Gastrocnemius medialis (tissue), 4 donors: Measurements from ENCODE around the gene COX6A1. TPM values are rescaled to one million over a fixed set of nuclear protein-coding genes. Genes with fewer than 3 reads are reported as not detected.

Experiments
- ATAC-seq, 2 donors: fragments of 150-250 bp; one replicate each; pipeline ENCODE4 v1.9.1; 2016
- DNase-seq, 2 donors: peaks; one replicate each; pipeline ENCODE4 v3.0.0-alpha.2; 2019
- H3K27ac ChIP-seq, 4 donors: fragments of 200-600 bp; sonication (generic); 1 replicate in 1 of 4; 2 replicates in 3 of 4; pipeline ENCODE4 v1.5.1; 2016 to 2018; ENCODE audit warnings: mild to moderate bottlenecking in 2 of 4, moderate library complexity in 1 of 4
- H3K27me3 ChIP-seq, 3 donors: fragments of 200-600 bp; sonication (generic) in 2 of 3; 1 replicate in 1 of 3; 2 replicates in 2 of 3; pipeline versions ENCODE4 v1.5.1 to v1.6.0; 2016 to 2019; ENCODE audit warnings: mild to moderate bottlenecking in 1 of 3, moderate library complexity in 1 of 3
- H3K36me3 ChIP-seq, 2 donors: fragments of 200-600 bp; sonication (generic) in 1 of 2; one replicate each; pipeline ENCODE4 v1.5.1; 2017 to 2018
- H3K4me1 ChIP-seq, 2 donors: fragments of 200-600 bp; sonication (generic) in 1 of 2; one replicate each; pipeline ENCODE4 v1.5.1; 2016 to 2017; ENCODE audit warnings: mild to moderate bottlenecking in 2 of 2
- H3K4me3 ChIP-seq, 4 donors: fragments of 200-600 bp; sonication (generic) in 3 of 4; 1 replicate in 1 of 4; 2 replicates in 3 of 4; pipeline ENCODE4 v1.5.1; 2016 to 2019; ENCODE audit warnings: mild to moderate bottlenecking in 2 of 4
- H3K9me3 ChIP-seq, 3 donors: fragments of 200-600 bp; sonication (generic) in 2 of 3; 1 replicate in 1 of 3; 2 replicates in 2 of 3; pipeline ENCODE4 v1.5.1; 2016 to 2019
- CTCF ChIP-seq, 5 experiments: fragments of 450-650 bp in 3 of 5; fragments of 200-600 bp in 2 of 5; sonication (generic) in 2 of 5; IDR thresholded peaks in 4 of 5; conservative IDR thresholded peaks in 1 of 5; 1 replicate in 4 of 5; 2 replicates in 1 of 5; pipeline ENCODE4 v1.5.1; 2016 to 2019; ENCODE audit warnings: antibody characterized with exemption in 5 of 5, mild to moderate bottlenecking in 3 of 5, moderate library complexity in 3 of 5
- POLR2A ChIP-seq, 2 donors: fragments of 450-650 bp; IDR thresholded peaks; one replicate each; pipeline ENCODE4 v1.6.1; 2017; ENCODE audit warnings: antibody characterized with exemption in 2 of 2, mild to moderate bottlenecking in 2 of 2, moderate library complexity in 2 of 2
- in situ Hi-C, 4 donors: fragments of 200-750 bp; cut with MboI; loops; one replicate each; pipeline versions ENCODE4 v1.15.0 to v1.8.0; 2017; ENCODE audit warnings: low sequenced_read_pairs in 4 of 4
- intact Hi-C: fragments of 100-400 bp; cut with DNase I; formaldehyde crosslinking; loops from one replicate; pipeline ENCODE4 v1.15.1; 2023; ENCODE audit warnings: low total_unique reads
- total RNA-seq, 4 donors: library from RNA; depleted of rRNA; stranded (reverse); fragments of >200 nt; gene quantifications; one replicate each; pipeline versions ENCODE4 v1.1.0 to v1.2.3, GENCODE V29; 2016

The COX6A1 gene
- total RNA-seq, 4 donors from 2014 or later = 46.9 to 90.8 (median 74.3) TPM

- peak in 1 of 2 donors; percentile 30 for DNase-seq
- in situ Hi-C loops = no loop called here
- TF ChIP-seq POLR2A (IDR thresholded peaks at IDR 0.05) (no peak), CTCF (IDR thresholded peaks at IDR 0.05 in 4 of 5, conservative IDR thresholded peaks at IDR 0.05 in 1 of 5) (no peak)
Measured at GRCh38 chr12:120468325-120468820, 30.5 kb downstream of the COX6A1 start.

GRCh38 chr12:120468821-120469449 lies 31.0 kb downstream of the COX6A1 start:
- ATAC-seq = peak; percentile 25 to 35
- TF ChIP-seq POLR2A (IDR thresholded peaks at IDR 0.05) (no peak), CTCF (IDR thresholded peaks at IDR 0.05 in 4 of 5, conservative IDR thresholded peaks at IDR 0.05 in 1 of 5) (no peak)
- Histone ChIP-seq H3K27me3 (no peaks in the 10 kb centered on the region), H3K9me3 (no peaks in the 10 kb centered on the region), H3K4me1 (peaks cover 15 to 32% of the 10 kb centered on the region in 2 donors), H3K27ac (peak overlapping the region; percentile 87 to 93 (median 90)), H3K4me3 (peak overlapping the region; percentile 82 to 99 (median 90)), H3K36me3 (peaks cover 0 to 19% of the 10 kb centered on the region in 2 donors)
- intact Hi-C loops (loop anchor here (1.0 to 2.0 kb wide), 3 partner anchors 22 to 30 kb away; partner anchors contain the start of genes COX6A1, DYNLL1, GATC and TRIAP1), in situ Hi-C loops (no loop called here)
- DNase-seq = no peak

More at GRCh38 chr12:120468325-120468820, 30.5 kb downstream of the COX6A1 start:
- Histone ChIP-seq H3K27ac (peak overlapping the region; percentile 87 to 93 (median 90)), H3K4me3 (peak overlapping the region; percentile 82 to 99 (median 90)), H3K9me3 (no peaks in the 10 kb centered on the region), H3K36me3 (peaks cover 0 to 24% of the 10 kb centered on the region in 2 donors), H3K27me3 (no peaks in the 10 kb centered on the region), H3K4me1 (peaks cover 15 to 32% of the 10 kb centered on the region in 2 donors)
- intact Hi-C loops = loop anchor here (2.0 kb wide), 2 partner anchors 22 to 30 kb away; partner anchors contain the start of genes COX6A1, GATC and TRIAP1
- ATAC-seq = peak in 1 of 2 donors; percentile 25

GRCh38 chr12:120469450-120470149 lies 31.7 kb downstream of the COX6A1 start, which contains the start of gene SRSF9:
Gene SRSF9 (minus strand): TSS chr12:120469748. CDS start chr12:120469609, 139 bp downstream.
- intact Hi-C loops (loop anchor here (1.0 to 2.0 kb wide), 3 partner anchors 23 to 31 kb away; partner anchors contain the start of genes COX6A1, DYNLL1, GATC and TRIAP1), in situ Hi-C loops (no loop called here)
- Histone ChIP-seq H3K36me3 (peaks cover 0 to 12% of the 10 kb centered on the region in 2 donors), H3K9me3 (no peaks in the 10 kb centered on the region), H3K4me3 (peak within 1 kb of the TSS; percentile 82 to 99 (median 90)), H3K27me3 (no peaks in the 10 kb centered on the region), H3K27ac (peak within 1 kb of the TSS; percentile 87 to 93 (median 90)), H3K4me1 (peaks cover 15 to 32% of the 10 kb centered on the region in 2 donors)
- DNase-seq = peak; percentile 92 to 95
- TF ChIP-seq CTCF (IDR thresholded peaks at IDR 0.05 in 4 of 5, conservative IDR thresholded peaks at IDR 0.05 in 1 of 5) = peak; percentile 85 to 96 (median 90)
- TF ChIP-seq POLR2A (IDR thresholded peaks at IDR 0.05) = peak; percentile 74 to 87
- peak; percentile 90 to 96 for ATAC-seq

- DNase-seq = no peak
- ATAC-seq = peak; percentile 29 to 51
- TF ChIP-seq CTCF (IDR thresholded peaks at IDR 0.05 in 4 of 5, conservative IDR thresholded peaks at IDR 0.05 in 1 of 5) = no peak
- no peak for TF ChIP-seq POLR2A (IDR thresholded peaks at IDR 0.05)
- Histone ChIP-seq H3K27ac (peak overlapping the region; percentile 87 to 93 (median 90)), H3K9me3 (no peaks in the 10 kb centered on the region), H3K4me1 (peaks cover 15 to 32% of the 10 kb centered on the region in 2 donors), H3K4me3 (peak overlapping the region; percentile 82 to 99 (median 90)), H3K27me3 (no peaks in the 10 kb centered on the region), H3K36me3 (peaks cover 0 to 5% of the 10 kb centered on the region in 2 donors)
- intact Hi-C loops = no loop called here
- in situ Hi-C loops = no loop called here
Measured at GRCh38 chr12:120470150-120470784, 32.4 kb downstream of the COX6A1 start.
